Cardiac muscle cell (in vitro differentiated cells and primary cell): Measurements from ENCODE around the gene CSNK1D. TPM values are rescaled to one million over a fixed set of nuclear protein-coding genes. Genes with fewer than 3 reads are reported as not detected.

Experiments used
- DNase-seq, 2 donors: peaks; one replicate each; pipeline versions ENCODE4 v3.0.0 to v3.0.0-alpha.2; 2010 to 2017; ENCODE audit warnings: low read depth in 1 of 2, low spot score in 1 of 2
- H3K27ac ChIP-seq: fragments of 200-600 bp; sonication (generic); 2 replicates; pipeline ENCODE4 v1.5.1; 2016
- H3K27me3 ChIP-seq: fragments of 200-600 bp; sonication (generic); 2 replicates; pipeline ENCODE4 v1.6.0; 2016; ENCODE audit warnings: control low read depth
- H3K36me3 ChIP-seq: fragments of 200-600 bp; sonication (generic); 2 replicates; pipeline ENCODE4 v1.5.1; 2016; ENCODE audit warnings: control low read depth
- H3K4me1 ChIP-seq: fragments of 200-600 bp; sonication (generic); 2 replicates; pipeline ENCODE4 v1.8.1; 2017; ENCODE audit warnings: low read depth, mild to moderate bottlenecking, mixed run types
- H3K4me3 ChIP-seq: fragments of 200-600 bp; sonication (generic); 2 replicates; pipeline ENCODE4 v1.5.1; 2016; ENCODE audit warnings: mild to moderate bottlenecking
- H3K9me3 ChIP-seq: fragments of 200-600 bp; sonication (generic); 2 replicates; pipeline ENCODE4 v1.5.1; 2017; ENCODE audit warnings: low read depth, mild to moderate bottlenecking, control low read depth
- CTCF ChIP-seq: IDR thresholded peaks from 2 replicates; pipeline ENCODE4 v1.5.1; 2012; ENCODE audit warnings: low read depth, mild to moderate bottlenecking, low read length
- polyA plus RNA-seq: library from polyadenylated mRNA; unstranded; fragments of >200 nt; fragmentation: Nextera tagmentation; extraction: Ambion mirVana; gene quantifications from 2 replicates; pipeline ENCODE4 v1.2.1, GENCODE V29; 2016
- total RNA-seq: library from RNA; depleted of rRNA; stranded (reverse); fragments of >200 nt; gene quantifications from 2 replicates; pipeline ENCODE4 v1.2.3, GENCODE V29; 2016

Gene CSNK1D
- total and polyA plus RNA-seq, 2 experiments from 2014 or later: 53.1 to 106 TPM

GRCh38 chr17:82281076-82281475 lies 7.6 kb upstream of the CSNK1D start:
- no peak for TF ChIP-seq CTCF
- no peak overlapping the region for H3K27ac ChIP-seq
- no peak for DNase-seq
- H3K4me3 ChIP-seq: no peak overlapping the region
- H3K4me1 ChIP-seq: no peaks in the 10 kb centered on the region
- H3K36me3 ChIP-seq: no peaks in the 10 kb centered on the region
- H3K27me3 ChIP-seq: no peaks in the 10 kb centered on the region
- no peaks in the 10 kb centered on the region for H3K9me3 ChIP-seq

GRCh38 chr17:82280537-82280936 lies 7.0 kb upstream of the CSNK1D start:
- no peak for DNase-seq
- no peak for TF ChIP-seq CTCF

GRCh38 chr17:82278786-82279391 lies 5.4 kb upstream of the CSNK1D start:
- Histone ChIP-seq H3K27ac (no peak overlapping the region), H3K4me3 (no peak overlapping the region), H3K4me1 (no peaks in the 10 kb centered on the region), H3K9me3 (no peaks in the 10 kb centered on the region), H3K27me3 (no peaks in the 10 kb centered on the region), H3K36me3 (no peaks in the 10 kb centered on the region)
- TF ChIP-seq CTCF: no peak
- no peak for DNase-seq

More at GRCh38 chr17:82280537-82280936, 7.0 kb upstream of the CSNK1D start:
- H3K27me3 ChIP-seq: no peaks in the 10 kb centered on the region
- H3K36me3 ChIP-seq: no peaks in the 10 kb centered on the region
- H3K4me1 ChIP-seq: no peaks in the 10 kb centered on the region
- no peak overlapping the region for H3K4me3 ChIP-seq
- H3K9me3 ChIP-seq: no peaks in the 10 kb centered on the region
- H3K27ac ChIP-seq: no peak overlapping the region

GRCh38 chr17:82278308-82278707 lies 4.8 kb upstream of the CSNK1D start:
- no peak overlapping the region for H3K27ac ChIP-seq
- H3K36me3 ChIP-seq: no peaks in the 10 kb centered on the region
- no peaks in the 10 kb centered on the region for H3K4me1 ChIP-seq
- TF ChIP-seq CTCF: no peak
- H3K4me3 ChIP-seq: no peak overlapping the region
- no peak for DNase-seq
- H3K9me3 ChIP-seq: no peaks in the 10 kb centered on the region
- no peaks in the 10 kb centered on the region for H3K27me3 ChIP-seq

GRCh38 chr17:82277851-82278250 lies 4.4 kb upstream of the CSNK1D start:
- no peak overlapping the region for H3K27ac ChIP-seq
- no peaks in the 10 kb centered on the region for H3K4me1 ChIP-seq
- no peaks in the 10 kb centered on the region for H3K27me3 ChIP-seq
- no peak for TF ChIP-seq CTCF
- no peak overlapping the region for H3K4me3 ChIP-seq
- DNase-seq: no peak
- no peaks in the 10 kb centered on the region for H3K36me3 ChIP-seq
- no peaks in the 10 kb centered on the region for H3K9me3 ChIP-seq
